Astrocyte (in vitro differentiated cells and primary cell): ENCODE results near the gene CTNND2. TPM values are rescaled to one million over a fixed set of nuclear protein-coding genes. Genes with fewer than 3 reads are reported as not detected.

ENCODE experiments used
- DNase-seq: peaks from one replicate; pipeline ENCODE4 v3.0.0-alpha.2; 2010; ENCODE audit warnings: low read depth
- FAIRE-seq: peaks from 2 replicates; lab custom pipeline; 2011; peaks lifted over from hg19 to GRCh38; lab: Jason Lieb, UNC
- H2AFZ ChIP-seq: 2 replicates; pipeline ENCODE4 v1.6.0; 2012; ENCODE audit warnings: low read depth, low read length, inconsistent platforms
- H3K27ac ChIP-seq: 2 replicates; pipeline ENCODE4 v1.5.1; 2011; ENCODE audit warnings: low read depth, low read length, inconsistent platforms
- H3K27me3 ChIP-seq: 2 replicates; pipeline ENCODE4 v1.6.0; 2011; ENCODE audit warnings: low read length, inconsistent platforms; ENCODE audit not compliant: insufficient read depth
- H3K36me3 ChIP-seq: 2 replicates; pipeline ENCODE4 v1.5.1; 2011; ENCODE audit warnings: low read length, inconsistent platforms; ENCODE audit not compliant: insufficient read depth
- H3K4me1 ChIP-seq: 2 replicates; pipeline ENCODE4 v1.5.1; 2011; ENCODE audit warnings: low read length, inconsistent platforms; ENCODE audit not compliant: insufficient read depth
- H3K4me2 ChIP-seq: 2 replicates; pipeline ENCODE4 v1.6.0; 2012; ENCODE audit warnings: low read length, inconsistent platforms
- H3K4me3 ChIP-seq: 2 replicates; pipeline ENCODE4 v1.5.1; 2011; ENCODE audit warnings: low read depth, mild to moderate bottlenecking, low read length, inconsistent platforms; ENCODE audit not compliant: insufficient read depth
- H3K79me2 ChIP-seq: 2 replicates; pipeline ENCODE4 v1.6.0; 2012; ENCODE audit warnings: mild to moderate bottlenecking, low read length, inconsistent platforms; ENCODE audit not compliant: insufficient read depth
- H3K9ac ChIP-seq: 2 replicates; pipeline ENCODE4 v1.6.0; 2012; ENCODE audit warnings: mild to moderate bottlenecking, low read length, inconsistent platforms
- H3K9me3 ChIP-seq: 2 replicates; pipeline ENCODE4 v1.5.1; 2012; ENCODE audit warnings: low read depth, mild to moderate bottlenecking, low read length, inconsistent platforms; ENCODE audit not compliant: insufficient read depth
- H4K20me1 ChIP-seq: 2 replicates; pipeline ENCODE4 v1.6.0; 2012; ENCODE audit warnings: low read length, inconsistent platforms; ENCODE audit not compliant: insufficient read depth
- H3K27ac Mint-ChIP-seq: one replicate; pipeline ENCODE4 v1.8.0; 2021; ENCODE audit warnings: mild to moderate bottlenecking, mixed read lengths; ENCODE audit not compliant: unreplicated experiment
- H3K27me3 Mint-ChIP-seq: one replicate; pipeline ENCODE4 v1.8.0; 2021; ENCODE audit warnings: low read depth, mixed read lengths; ENCODE audit not compliant: unreplicated experiment
- H3K36me3 Mint-ChIP-seq: one replicate; pipeline ENCODE4 v1.8.0; 2021; ENCODE audit warnings: low read depth, mixed read lengths; ENCODE audit not compliant: unreplicated experiment
- H3K4me1 Mint-ChIP-seq: one replicate; pipeline ENCODE4 v1.8.0; 2021; ENCODE audit warnings: low read depth, mixed read lengths; ENCODE audit not compliant: unreplicated experiment
- H3K4me3 Mint-ChIP-seq: one replicate; pipeline ENCODE4 v1.8.0; 2021; ENCODE audit warnings: mild to moderate bottlenecking, moderate library complexity, mixed read lengths; ENCODE audit not compliant: unreplicated experiment
- H3K9me3 Mint-ChIP-seq: one replicate; pipeline ENCODE4 v1.8.0; 2021; ENCODE audit warnings: mild to moderate bottlenecking, mixed read lengths; ENCODE audit not compliant: unreplicated experiment
- EZH2 ChIP-seq: IDR thresholded peaks from 2 replicates; pipeline ENCODE4 v1.6.1; 2012; ENCODE audit warnings: mild to moderate bottlenecking, low read length, inconsistent platforms; ENCODE audit not compliant: insufficient read depth
- total RNA-seq: library from RNA; stranded (reverse); gene quantifications from 2 replicates; pipeline ENCODE4 v1.2.1, GENCODE V29; 2021
- TF ChIP-seq, protein P1 (sequence below): IDR thresholded peaks from 2 replicates; pipeline ENCODE4 v1.5.1; 2011; ENCODE audit warnings: low read depth, mild to moderate bottlenecking, inconsistent platforms, low read length, moderate library complexity; ENCODE audit not compliant: insufficient read depth

Gene CTNND2
- total RNA-seq, 1 donor from 2014 or later, result 4.5 TPM

DNA sequence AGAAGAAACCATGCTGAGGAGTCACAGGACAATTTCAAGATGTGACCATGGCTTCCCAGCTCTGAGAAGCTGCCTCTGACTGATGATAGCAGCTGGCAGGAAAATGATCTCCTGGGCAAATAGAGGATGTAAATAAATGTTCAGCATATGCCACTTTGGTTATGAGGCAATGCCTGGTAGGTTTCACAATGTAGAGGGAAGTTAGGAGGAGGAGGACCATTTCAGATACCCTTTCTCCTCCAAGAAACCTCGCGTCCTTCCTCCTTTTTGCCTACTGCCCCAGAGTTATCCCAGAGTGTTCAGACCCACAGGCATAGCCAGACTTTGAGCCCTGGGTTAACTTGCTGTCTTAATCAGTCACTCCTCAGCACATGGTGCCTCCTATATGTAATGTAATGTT is 601.6 kb downstream of the CTNND2 start:
- DNase-seq (no peak), FAIRE-seq (no peak)
- no peaks in the 10 kb centered on the region for H3K9me3 ChIP-seq
- Mint-ChIP-seq H3K4me3 (no peak overlapping the region), H3K27me3 (peaks cover 5% of the 10 kb centered on the region), H3K4me1 (no peaks in the 10 kb centered on the region), H3K36me3 (no peaks in the 10 kb centered on the region), H3K9me3 (no peaks in the 10 kb centered on the region), H3K27ac (no peak overlapping the region)
- H3K9ac ChIP-seq, result no peak overlapping the region
- no peak overlapping the region for H3K4me3 ChIP-seq
- H3K27me3 ChIP-seq, result no peaks in the 10 kb centered on the region
- no peaks in the 10 kb centered on the region for H3K36me3 ChIP-seq
- H3K4me2 ChIP-seq, result no peak overlapping the region
- no peak overlapping the region for H3K27ac ChIP-seq
- no peaks in the 10 kb centered on the region for H3K79me2 ChIP-seq
- H2AFZ ChIP-seq, result no peak overlapping the region
- TF ChIP-seq EZH2, result no peak
- TF ChIP-seq, protein P1, sequence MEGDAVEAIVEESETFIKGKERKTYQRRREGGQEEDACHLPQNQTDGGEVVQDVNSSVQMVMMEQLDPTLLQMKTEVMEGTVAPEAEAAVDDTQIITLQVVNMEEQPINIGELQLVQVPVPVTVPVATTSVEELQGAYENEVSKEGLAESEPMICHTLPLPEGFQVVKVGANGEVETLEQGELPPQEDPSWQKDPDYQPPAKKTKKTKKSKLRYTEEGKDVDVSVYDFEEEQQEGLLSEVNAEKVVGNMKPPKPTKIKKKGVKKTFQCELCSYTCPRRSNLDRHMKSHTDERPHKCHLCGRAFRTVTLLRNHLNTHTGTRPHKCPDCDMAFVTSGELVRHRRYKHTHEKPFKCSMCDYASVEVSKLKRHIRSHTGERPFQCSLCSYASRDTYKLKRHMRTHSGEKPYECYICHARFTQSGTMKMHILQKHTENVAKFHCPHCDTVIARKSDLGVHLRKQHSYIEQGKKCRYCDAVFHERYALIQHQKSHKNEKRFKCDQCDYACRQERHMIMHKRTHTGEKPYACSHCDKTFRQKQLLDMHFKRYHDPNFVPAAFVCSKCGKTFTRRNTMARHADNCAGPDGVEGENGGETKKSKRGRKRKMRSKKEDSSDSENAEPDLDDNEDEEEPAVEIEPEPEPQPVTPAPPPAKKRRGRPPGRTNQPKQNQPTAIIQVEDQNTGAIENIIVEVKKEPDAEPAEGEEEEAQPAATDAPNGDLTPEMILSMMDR, result no peak
- no peaks in the 10 kb centered on the region for H4K20me1 ChIP-seq
- H3K4me1 ChIP-seq, result no peaks in the 10 kb centered on the region

DNA sequence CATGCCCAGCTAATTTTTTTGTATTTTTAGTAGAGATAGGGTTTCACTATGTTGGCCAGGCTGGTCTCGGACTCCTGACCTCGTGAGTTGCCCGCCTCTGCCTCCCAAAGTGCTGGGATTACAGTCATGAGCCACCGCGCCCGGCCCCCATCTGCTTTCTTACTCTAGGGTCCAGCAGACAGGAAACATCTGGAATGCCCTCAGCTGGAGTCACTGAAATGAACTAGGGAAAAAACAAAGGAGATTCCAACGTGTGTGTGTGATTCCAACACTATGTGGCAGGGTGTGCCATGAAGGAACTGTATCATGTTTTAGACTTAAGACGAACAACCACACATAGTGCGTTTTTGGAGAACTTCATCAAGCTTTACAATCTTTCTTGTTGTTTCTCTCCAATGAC is 603.1 kb downstream of the CTNND2 start:
- H3K27ac Mint-ChIP-seq, result no peak overlapping the region
- Histone ChIP-seq H2AFZ (no peak overlapping the region), H3K4me1 (no peaks in the 10 kb centered on the region), H3K9me3 (no peaks in the 10 kb centered on the region), H3K79me2 (no peaks in the 10 kb centered on the region), H4K20me1 (no peaks in the 10 kb centered on the region), H3K27ac (no peak overlapping the region), H3K4me3 (no peak overlapping the region), H3K9ac (no peak overlapping the region), H3K4me2 (no peak overlapping the region), H3K27me3 (no peaks in the 10 kb centered on the region), H3K36me3 (no peaks in the 10 kb centered on the region)
- peaks cover 3% of the 10 kb centered on the region for H3K27me3 Mint-ChIP-seq
- FAIRE-seq, result no peak
- H3K4me1 Mint-ChIP-seq, result no peaks in the 10 kb centered on the region
- H3K4me3 Mint-ChIP-seq, result no peak overlapping the region
- H3K36me3 Mint-ChIP-seq, result no peaks in the 10 kb centered on the region
- no peak for DNase-seq
- H3K9me3 Mint-ChIP-seq, result peaks cover 4% of the 10 kb centered on the region
- TF ChIP-seq, protein P1, result no peak
- TF ChIP-seq EZH2, result no peak

DNA sequence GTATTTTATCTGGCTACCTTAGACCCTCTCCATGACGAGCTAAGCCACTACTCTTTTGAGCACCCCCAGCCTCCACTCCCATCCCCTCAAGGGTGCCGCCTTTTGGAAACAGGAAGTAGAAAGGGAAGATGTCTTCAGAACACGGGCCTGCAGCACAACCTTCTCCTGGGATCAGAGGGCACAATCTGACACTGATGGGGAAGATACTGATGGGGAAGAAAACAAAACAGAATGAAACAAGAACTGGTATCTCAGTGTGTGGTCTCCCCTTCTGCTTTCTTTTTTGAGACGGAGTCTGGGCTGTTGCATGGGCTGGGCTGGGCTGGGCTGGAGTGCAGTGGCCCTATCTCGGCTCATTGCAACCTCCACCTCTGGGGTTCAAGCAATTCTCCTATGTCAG is 603.5 kb downstream of the CTNND2 start:
- no peaks in the 10 kb centered on the region for H3K4me1 ChIP-seq
- no peaks in the 10 kb centered on the region for H3K9me3 ChIP-seq
- no peaks in the 10 kb centered on the region for H3K79me2 ChIP-seq
- Mint-ChIP-seq H3K27me3 (peaks cover 3% of the 10 kb centered on the region), H3K27ac (no peak overlapping the region), H3K9me3 (peaks cover 4% of the 10 kb centered on the region), H3K4me1 (no peaks in the 10 kb centered on the region), H3K4me3 (no peak overlapping the region), H3K36me3 (no peaks in the 10 kb centered on the region)
- FAIRE-seq (no peak), DNase-seq (no peak)
- no peaks in the 10 kb centered on the region for H3K36me3 ChIP-seq
- no peak for TF ChIP-seq EZH2
- no peak overlapping the region for H2AFZ ChIP-seq
- no peak overlapping the region for H3K4me3 ChIP-seq
- H3K27me3 ChIP-seq, result no peaks in the 10 kb centered on the region
- H3K9ac ChIP-seq, result no peak overlapping the region
- H3K4me2 ChIP-seq, result no peak overlapping the region
- no peaks in the 10 kb centered on the region for H4K20me1 ChIP-seq
- H3K27ac ChIP-seq, result no peak overlapping the region
